Hematopoietic multipotent progenitor cell treated with erythropoietin and hydrocortisone succinate and interleukin-3 and kit ligand, for 4 days (in vitro differentiated cells): ENCODE data around the gene MET.
A peak's percentile ranks its signal among the peaks of the same experiment; 100 is the strongest.
"Not testable (repeated sequence)": the region's sequence is repeated elsewhere in the genome, so short reads cannot be mapped to it uniquely, and the experiment has no call there.

Experiments
- DNase-seq: peaks from one replicate; pipeline ENCODE4 v3.0.0-alpha.2; 2015

The MET gene

DNA sequence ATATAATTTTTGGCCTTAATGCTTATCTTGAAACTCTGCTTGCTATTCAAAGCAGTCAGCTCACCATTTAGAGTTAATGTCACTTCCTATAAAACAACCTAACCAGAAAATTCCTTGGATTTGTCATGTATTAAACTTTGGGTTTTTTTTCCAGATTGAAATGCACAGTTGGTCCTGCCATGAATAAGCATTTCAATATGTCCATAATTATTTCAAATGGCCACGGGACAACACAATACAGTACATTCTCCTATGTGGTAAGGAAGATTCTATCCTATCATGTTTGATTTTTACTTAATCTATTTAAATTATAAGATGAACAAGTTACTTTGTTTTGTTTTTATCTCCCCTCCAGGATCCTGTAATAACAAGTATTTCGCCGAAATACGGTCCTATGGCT is 85.3 kb downstream of the MET start:
- no peak for DNase-seq

DNA sequence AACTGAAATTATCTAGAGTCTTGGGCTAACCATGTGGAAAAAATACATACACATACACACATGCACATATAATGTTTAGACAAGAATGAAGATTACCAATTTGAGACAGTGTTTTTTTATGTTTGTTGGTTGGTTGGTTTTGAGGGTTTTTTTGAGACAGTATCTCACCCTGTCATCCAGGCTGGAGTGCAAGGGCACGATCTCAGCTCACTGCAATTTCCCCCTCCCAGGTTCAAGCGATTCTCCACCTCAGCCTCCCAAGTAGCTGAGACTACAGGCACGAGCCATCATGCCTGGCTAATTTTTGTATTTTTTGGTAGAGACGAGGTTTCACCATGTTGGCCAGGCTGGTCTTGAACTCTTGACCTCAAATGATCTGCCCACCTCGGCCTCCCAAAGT is 87.6 kb downstream of the MET start:
- DNase-seq: not testable (repeated sequence)

- no peak for DNase-seq
Measured at GRCh38 chr7:116762971-116763370, 91.0 kb downstream of the MET start.

DNA sequence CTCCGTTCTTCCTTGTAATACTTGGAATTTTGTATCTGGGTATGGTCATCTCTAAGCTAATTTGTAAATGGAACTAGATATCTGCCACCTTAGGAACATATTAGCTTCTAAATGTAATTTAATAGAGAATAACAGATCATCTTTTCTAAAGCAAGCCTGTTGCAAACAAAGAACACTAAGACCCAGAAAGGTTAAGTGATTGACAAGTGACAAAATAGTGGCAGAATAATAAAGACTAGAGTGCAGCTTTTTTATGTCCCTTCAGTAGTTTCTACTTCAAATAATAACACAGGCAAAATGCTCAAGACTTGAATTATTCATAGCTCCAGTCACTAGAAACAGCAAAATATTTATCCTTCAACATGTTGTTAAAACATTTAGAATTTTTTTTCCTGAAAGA is 91.7 kb downstream of the MET start:
- no peak for DNase-seq

GRCh38 chr7:116766881-116767280 is 94.9 kb downstream of the MET start:
- DNase-seq: no peak

DNA sequence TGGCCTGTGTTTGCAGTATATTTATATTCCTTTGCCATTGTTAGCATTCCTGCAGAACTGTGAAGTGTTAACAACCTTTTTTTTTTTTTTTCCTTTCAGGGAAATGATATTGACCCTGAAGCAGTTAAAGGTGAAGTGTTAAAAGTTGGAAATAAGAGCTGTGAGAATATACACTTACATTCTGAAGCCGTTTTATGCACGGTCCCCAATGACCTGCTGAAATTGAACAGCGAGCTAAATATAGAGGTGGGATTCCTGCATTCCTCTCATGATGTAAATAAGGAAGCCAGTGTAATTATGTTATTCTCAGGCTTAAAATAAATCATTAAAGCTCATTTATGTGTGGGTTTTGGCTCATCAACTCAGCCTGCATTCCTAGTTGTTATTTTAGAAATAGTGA is 97.5 kb downstream of the MET start:
- no peak for DNase-seq

- DNase-seq: no peak
Measured at GRCh38 chr7:116770941-116771340, 98.9 kb downstream of the MET start.

- no peak for DNase-seq
Measured at GRCh38 chr7:116771640-116772039, 99.6 kb downstream of the MET start.

- no peak for DNase-seq
Measured at GRCh38 chr7:116772423-116772863, 100.4 kb downstream of the MET start.

GRCh38 chr7:116772926-116773749 is 101.1 kb downstream of the MET start:
- DNase-seq: no peak

GRCh38 chr7:116776046-116776445 is 104.0 kb downstream of the MET start:
- DNase-seq: no peak

- no peak for DNase-seq
Measured at GRCh38 chr7:116776610-116777289, 104.8 kb downstream of the MET start.

DNA sequence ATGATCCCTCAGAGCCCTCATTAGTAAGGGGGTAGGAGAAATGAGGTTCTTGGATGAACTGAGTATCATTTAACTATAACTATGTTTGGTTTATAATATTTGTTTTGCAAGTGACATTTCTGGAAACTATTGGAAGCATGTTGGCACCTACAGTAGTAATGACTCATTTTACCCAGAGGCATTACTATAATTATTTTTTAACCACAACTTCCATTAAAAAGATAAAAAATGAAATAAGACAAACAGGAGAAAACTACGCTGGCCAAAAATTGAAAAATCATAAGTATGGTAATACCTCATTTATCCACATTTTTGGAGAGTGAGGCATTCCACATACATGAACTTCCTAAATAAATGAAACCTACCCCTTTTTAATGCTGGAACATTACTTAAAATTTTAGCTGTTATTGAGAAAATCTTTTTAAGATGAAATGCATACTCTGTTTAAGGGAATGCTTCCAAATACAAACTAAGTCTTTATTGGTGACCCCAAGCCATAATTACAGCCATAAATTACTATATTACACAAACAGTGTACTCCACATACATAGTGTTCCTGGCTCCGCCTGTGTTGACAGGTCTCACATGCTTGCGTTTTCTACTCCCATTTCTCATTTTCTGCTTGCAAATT is 105.8 kb downstream of the MET start:
- DNase-seq: no peak

- DNase-seq: no peak
Measured at GRCh38 chr7:116779216-116779615, 107.2 kb downstream of the MET start.

DNA sequence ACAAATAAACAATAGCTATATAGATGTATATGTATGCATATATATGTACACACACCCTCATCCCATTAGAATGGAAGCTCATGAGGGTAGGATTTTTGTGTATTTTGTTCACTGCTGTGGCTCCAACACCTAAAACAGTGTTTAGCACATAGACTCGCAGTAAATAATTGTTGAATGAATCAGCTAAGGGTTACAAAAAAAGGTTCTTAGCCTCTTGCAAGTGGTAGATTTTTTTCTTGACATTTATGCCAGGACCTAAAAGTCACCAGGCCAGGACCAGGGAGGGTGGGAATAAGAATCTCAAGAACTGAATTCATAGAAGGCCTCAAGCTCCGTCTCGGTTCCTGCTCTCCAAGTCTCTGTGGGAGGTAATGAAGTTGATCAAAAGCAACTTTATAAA is 107.9 kb downstream of the MET start:
- no peak for DNase-seq

DNA sequence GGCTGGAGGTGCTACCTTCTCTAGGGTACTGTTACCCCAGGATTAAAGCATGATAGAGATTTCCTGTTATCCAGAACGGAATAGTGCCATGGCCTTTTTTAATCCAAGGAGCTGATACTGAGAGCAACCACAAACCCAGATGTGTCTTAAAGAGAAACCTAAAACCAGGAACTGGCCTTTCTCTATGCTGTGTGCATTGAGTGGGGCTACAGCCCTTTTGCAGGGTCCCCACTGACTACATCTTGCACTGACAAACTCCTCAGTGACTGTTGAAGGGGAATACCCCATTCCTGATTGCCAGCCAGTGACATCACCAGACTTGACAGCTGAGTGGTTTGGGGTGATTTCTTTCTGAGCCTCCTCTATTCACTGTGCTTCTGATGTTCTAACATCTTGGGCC is 108.5 kb downstream of the MET start:
- DNase-seq: peak; percentile 5

DNA sequence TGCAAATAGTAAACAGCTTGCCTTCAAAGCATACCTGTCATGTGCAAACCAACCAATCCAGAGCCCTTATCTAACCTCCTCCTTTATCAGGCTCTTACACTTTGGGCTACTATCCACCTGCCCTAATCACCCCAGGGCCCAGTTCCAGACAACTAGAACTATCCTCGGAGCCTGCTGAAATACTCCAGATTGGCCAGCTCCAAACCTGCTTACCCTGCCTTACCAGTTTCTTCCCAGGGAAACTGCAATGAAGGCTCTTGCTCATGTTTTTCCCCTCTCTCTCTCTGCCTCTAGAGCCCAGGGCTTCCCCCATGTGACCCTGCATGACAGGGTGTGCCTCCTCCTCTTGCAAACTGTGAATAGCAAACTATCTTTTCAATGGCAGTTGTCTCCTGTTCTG is 109.0 kb downstream of the MET start:
- DNase-seq: peak; percentile 11

- DNase-seq: no peak
Measured at GRCh38 chr7:116781584-116781983, 109.6 kb downstream of the MET start.

GRCh38 chr7:116782177-116782711 is 110.2 kb downstream of the MET start:
- no peak for DNase-seq

GRCh38 chr7:116783666-116784318 is 111.8 kb downstream of the MET start:
- DNase-seq: no peak

DNA sequence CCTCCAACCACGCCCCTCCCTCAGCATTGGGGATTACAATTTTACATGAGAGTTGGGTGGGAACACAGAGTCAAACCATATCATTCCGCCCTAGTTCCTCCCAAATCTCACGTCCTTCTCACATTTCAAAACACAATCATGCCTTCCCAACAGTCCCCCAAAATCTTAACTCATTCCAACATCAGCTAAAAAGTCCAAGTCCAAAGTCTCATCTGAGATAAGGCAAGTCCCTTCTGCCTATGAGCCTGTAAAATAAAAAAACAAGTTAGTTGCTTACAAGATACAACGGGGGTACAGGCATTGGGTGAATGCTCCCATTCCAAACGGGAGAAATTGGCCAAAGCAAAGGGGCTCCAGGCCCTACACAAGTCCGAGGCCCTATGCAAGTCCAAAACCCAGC is 112.7 kb downstream of the MET start:
- DNase-seq: no peak

GRCh38 chr7:116785843-116786242 is 113.8 kb downstream of the MET start:
- no peak for DNase-seq

DNA sequence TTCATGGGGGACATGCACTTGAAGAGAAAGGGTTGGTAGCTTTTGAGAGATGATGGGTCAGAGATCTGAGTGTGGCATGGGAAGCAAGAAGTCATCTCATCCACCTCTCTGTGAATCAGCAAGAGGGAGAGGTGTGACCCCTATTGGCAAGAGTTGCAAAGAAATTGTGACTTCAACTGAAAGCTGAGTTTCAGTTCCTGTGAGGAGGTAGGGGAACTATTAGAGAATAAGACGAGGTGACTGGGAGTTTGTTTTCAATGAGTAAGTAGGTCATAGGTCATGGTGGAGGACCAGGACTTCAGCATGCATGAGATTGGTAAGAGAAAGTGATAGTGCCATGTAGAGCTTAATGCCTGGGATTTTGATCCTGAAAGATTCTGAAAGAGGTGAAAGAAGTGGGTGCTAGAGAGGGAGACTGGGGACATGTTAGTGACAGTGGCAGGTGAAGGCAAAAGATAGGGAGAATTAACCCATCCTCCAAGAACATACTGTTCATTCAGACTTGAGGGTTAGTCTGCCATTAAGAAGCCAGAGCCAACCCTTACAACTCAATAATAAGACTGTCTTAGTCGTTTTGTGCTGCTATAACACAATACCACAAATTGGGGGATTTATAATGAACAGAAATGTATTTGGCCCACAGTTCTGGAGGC is 114.9 kb downstream of the MET start:
- DNase-seq: peak; percentile 60
